ENCODE results near the gene MCM3. TPM values are rescaled to one million over a fixed set of nuclear protein-coding genes. Genes with fewer than 3 reads are reported as not detected.
A peak's percentile ranks its signal among the peaks of the same experiment; 100 is the strongest.

MCM3 gene
- total RNA-seq, 3 donors from 2014 or later (not counting 1 experiment from before 2014, with no cell fraction given), result 26.4 to 46.2 (median 31.5) TPM

DNA sequence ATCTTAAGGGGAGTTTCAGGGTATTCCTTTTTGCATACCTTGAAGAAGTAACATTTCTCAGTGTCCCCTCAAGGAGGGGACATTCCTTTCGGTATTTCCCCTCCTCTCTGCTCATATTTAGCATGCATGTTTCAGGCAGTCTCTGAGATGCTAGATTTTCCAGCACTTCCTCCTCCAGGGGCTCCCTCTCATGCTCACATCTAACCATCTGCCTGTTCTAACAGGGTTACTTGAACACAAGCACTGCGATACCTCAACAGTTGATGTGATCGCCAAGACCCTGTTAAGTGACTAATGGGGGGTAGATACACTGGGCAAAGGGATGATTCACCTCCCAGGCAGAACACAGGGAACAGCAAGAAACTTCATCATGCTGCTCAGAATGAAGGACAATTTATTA is 12.9 kb upstream of the MCM3 start:
- H3K4me1 Mint-ChIP-seq, result peaks cover 7 to 13% of the 10 kb centered on the region in 2 donors
- no peaks in the 10 kb centered on the region for H3K9me3 Mint-ChIP-seq
- no peak overlapping the region for H3K4me3 Mint-ChIP-seq
- Histone ChIP-seq H3K4me3 (ENCODE audit: low read length) (no peak overlapping the region), H3K9me3 (ENCODE audit: control insufficient read depth, insufficient read depth, low read length) (no peaks in the 10 kb centered on the region), H3K4me1 (ENCODE audit: control insufficient read depth, insufficient read depth, low read length) (peaks cover 13% of the 10 kb centered on the region), H3K36me3 (ENCODE audit: control insufficient read depth, insufficient read depth, low read length) (no peaks in the 10 kb centered on the region), H3K27me3 (ENCODE audit: control insufficient read depth, insufficient read depth, low read length) (no peaks in the 10 kb centered on the region), H3K27ac (ENCODE audit: low read length) (no peak overlapping the region)
- 60% methylated on average over 3 of the region's 3 CpGs for WGBS (ENCODE audit: insufficient coverage)
- peak overlapping the region; percentile 82 to 93 for H3K27ac Mint-ChIP-seq
- intact Hi-C loops (cut with micrococcal nuclease), result loop anchor here (5.0 kb wide), 1 partner anchor 35 kb away; no protein-coding TSS in a partner anchor
- TF ChIP-seq, protein P1, sequence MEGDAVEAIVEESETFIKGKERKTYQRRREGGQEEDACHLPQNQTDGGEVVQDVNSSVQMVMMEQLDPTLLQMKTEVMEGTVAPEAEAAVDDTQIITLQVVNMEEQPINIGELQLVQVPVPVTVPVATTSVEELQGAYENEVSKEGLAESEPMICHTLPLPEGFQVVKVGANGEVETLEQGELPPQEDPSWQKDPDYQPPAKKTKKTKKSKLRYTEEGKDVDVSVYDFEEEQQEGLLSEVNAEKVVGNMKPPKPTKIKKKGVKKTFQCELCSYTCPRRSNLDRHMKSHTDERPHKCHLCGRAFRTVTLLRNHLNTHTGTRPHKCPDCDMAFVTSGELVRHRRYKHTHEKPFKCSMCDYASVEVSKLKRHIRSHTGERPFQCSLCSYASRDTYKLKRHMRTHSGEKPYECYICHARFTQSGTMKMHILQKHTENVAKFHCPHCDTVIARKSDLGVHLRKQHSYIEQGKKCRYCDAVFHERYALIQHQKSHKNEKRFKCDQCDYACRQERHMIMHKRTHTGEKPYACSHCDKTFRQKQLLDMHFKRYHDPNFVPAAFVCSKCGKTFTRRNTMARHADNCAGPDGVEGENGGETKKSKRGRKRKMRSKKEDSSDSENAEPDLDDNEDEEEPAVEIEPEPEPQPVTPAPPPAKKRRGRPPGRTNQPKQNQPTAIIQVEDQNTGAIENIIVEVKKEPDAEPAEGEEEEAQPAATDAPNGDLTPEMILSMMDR (IDR thresholded peaks at IDR 0.05), result no peak
- no peaks in the 10 kb centered on the region for H3K27me3 Mint-ChIP-seq (ENCODE audit: low read depth in 2 of 2)
- ATAC-seq (no peak), DNase-seq (peak in 1 of 2 donors; percentile 37)
- H3K36me3 Mint-ChIP-seq, result no peaks in the 10 kb centered on the region

DNA sequence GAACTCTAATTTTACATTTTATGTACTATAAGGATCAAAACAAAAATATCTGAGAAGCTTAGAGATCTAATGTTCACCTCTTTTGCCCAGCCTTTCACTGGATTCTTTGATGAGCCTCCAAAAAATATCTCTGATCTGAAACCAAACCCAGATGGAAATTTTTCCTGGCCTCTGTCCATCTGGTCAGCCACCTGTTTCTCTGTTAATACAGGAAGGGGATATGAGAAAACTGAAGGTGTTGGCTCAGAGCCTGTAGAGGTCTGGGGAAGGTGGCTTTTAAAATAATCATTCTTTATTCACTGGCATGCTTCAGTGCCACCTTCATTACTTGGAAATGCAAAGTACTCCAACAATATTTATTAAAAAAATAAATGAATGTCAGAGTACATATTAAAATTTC is 8.5 kb upstream of the MCM3 start:
- Histone ChIP-seq H3K27ac (ENCODE audit: low read length) (no peak overlapping the region), H3K36me3 (ENCODE audit: control insufficient read depth, insufficient read depth, low read length) (no peaks in the 10 kb centered on the region), H3K4me3 (ENCODE audit: low read length) (no peak overlapping the region), H3K4me1 (ENCODE audit: control insufficient read depth, insufficient read depth, low read length) (peaks cover 13% of the 10 kb centered on the region), H3K9me3 (ENCODE audit: control insufficient read depth, insufficient read depth, low read length) (no peaks in the 10 kb centered on the region), H3K27me3 (ENCODE audit: control insufficient read depth, insufficient read depth, low read length) (no peaks in the 10 kb centered on the region)
- no peaks in the 10 kb centered on the region for H3K27me3 Mint-ChIP-seq (ENCODE audit: low read depth in 2 of 2)
- intact Hi-C loops (cut with micrococcal nuclease), result no loop called here
- H3K27ac Mint-ChIP-seq, result no peak overlapping the region
- no peaks in the 10 kb centered on the region for H3K9me3 Mint-ChIP-seq
- H3K4me3 Mint-ChIP-seq, result no peak overlapping the region
- no peaks in the 10 kb centered on the region for H3K36me3 Mint-ChIP-seq
- no peak for ATAC-seq
- peaks cover 7 to 13% of the 10 kb centered on the region in 2 donors for H3K4me1 Mint-ChIP-seq
- DNase-seq, result no peak
- TF ChIP-seq, protein P1 (IDR thresholded peaks at IDR 0.05), result no peak

DNA sequence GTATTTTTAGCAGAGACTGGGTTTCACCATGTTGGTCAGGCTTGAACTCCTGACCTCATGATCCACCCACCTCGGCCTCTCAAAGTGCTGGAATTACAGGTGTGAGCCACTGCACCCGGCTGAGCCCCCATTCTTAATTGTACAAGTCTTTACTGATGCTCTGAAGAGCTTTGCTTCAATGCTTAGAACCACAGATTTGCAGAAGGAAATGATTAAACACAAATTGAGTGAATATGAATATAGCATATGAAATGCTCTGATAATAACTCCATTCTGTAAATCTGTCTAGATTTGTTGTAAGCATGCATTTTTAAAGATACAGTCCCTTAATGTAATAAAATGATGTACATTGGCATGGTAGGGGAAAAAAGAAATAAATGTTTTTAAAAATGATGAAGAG is 4.3 kb upstream of the MCM3 start:
- no peaks in the 10 kb centered on the region for H3K9me3 Mint-ChIP-seq
- H3K27ac Mint-ChIP-seq, result no peak overlapping the region
- TF ChIP-seq, protein P1 (IDR thresholded peaks at IDR 0.05), result no peak
- H3K4me3 Mint-ChIP-seq, result no peak overlapping the region
- H3K36me3 Mint-ChIP-seq, result no peaks in the 10 kb centered on the region
- no peaks in the 10 kb centered on the region for H3K9me3 ChIP-seq (ENCODE audit: control insufficient read depth, insufficient read depth, low read length)
- H3K27me3 ChIP-seq (ENCODE audit: control insufficient read depth, insufficient read depth, low read length), result no peaks in the 10 kb centered on the region
- H3K27ac ChIP-seq (ENCODE audit: low read length), result no peak overlapping the region
- no peaks in the 10 kb centered on the region for H3K36me3 ChIP-seq (ENCODE audit: control insufficient read depth, insufficient read depth, low read length)
- no peak overlapping the region for H3K4me3 ChIP-seq (ENCODE audit: low read length)
- no peak for ATAC-seq
- peaks cover 12 to 16% of the 10 kb centered on the region in 2 donors for H3K4me1 Mint-ChIP-seq
- intact Hi-C loops (cut with micrococcal nuclease), result loop anchor here (10.0 kb wide), 1 partner anchor 1066 kb away; no protein-coding TSS in a partner anchor
- peaks cover 11% of the 10 kb centered on the region for H3K4me1 ChIP-seq (ENCODE audit: control insufficient read depth, insufficient read depth, low read length)
- no peak for DNase-seq
- 57% methylated on average over 2 of the region's 2 CpGs for WGBS (ENCODE audit: insufficient coverage)
- no peaks in the 10 kb centered on the region for H3K27me3 Mint-ChIP-seq (ENCODE audit: low read depth in 2 of 2)

DNA sequence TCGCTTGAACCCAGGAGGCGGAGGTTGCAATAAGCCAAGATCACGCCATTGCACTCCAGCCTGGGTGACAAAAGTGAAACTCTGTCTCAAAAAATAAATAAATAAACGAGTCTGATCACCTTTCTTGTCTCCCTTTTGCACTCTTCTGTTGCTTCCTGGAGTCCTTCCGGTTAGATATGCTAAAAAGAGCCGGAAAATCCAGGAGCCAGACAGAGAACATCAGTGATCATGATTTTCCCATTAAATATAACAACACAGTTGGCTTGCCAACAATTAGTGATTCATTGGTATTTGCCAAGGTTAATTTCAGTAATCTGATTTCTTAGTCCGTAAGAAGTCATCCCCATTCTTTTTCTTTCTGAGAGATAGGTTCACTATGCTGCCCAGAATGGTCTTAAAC is 3.7 kb upstream of the MCM3 start:
- no peaks in the 10 kb centered on the region for H3K36me3 Mint-ChIP-seq
- no peaks in the 10 kb centered on the region for H3K27me3 ChIP-seq (ENCODE audit: control insufficient read depth, insufficient read depth, low read length)

More for the DNA sequence above, 3.7 kb upstream of the MCM3 start:
- WGBS (ENCODE audit: insufficient coverage), result 97% methylated on average over 7 of the region's 7 CpGs
- Mint-ChIP-seq H3K4me1 (peaks cover 17 to 23% of the 10 kb centered on the region in 2 donors), H3K9me3 (no peaks in the 10 kb centered on the region), H3K27ac (no peak overlapping the region), H3K27me3 (ENCODE audit: low read depth in 2 of 2) (no peaks in the 10 kb centered on the region), H3K4me3 (no peak overlapping the region)
- no peaks in the 10 kb centered on the region for H3K36me3 ChIP-seq (ENCODE audit: control insufficient read depth, insufficient read depth, low read length)
- H3K27ac ChIP-seq (ENCODE audit: low read length), result no peak overlapping the region
- peaks cover 11% of the 10 kb centered on the region for H3K4me1 ChIP-seq (ENCODE audit: control insufficient read depth, insufficient read depth, low read length)
- H3K9me3 ChIP-seq (ENCODE audit: control insufficient read depth, insufficient read depth, low read length), result no peaks in the 10 kb centered on the region
- no peak for DNase-seq
- no peak for ATAC-seq
- intact Hi-C loops (cut with micrococcal nuclease), result loop anchor here (10.0 kb wide), 1 partner anchor 1067 kb away; no protein-coding TSS in a partner anchor
- H3K4me3 ChIP-seq (ENCODE audit: low read length), result no peak overlapping the region
- TF ChIP-seq, protein P1 (IDR thresholded peaks at IDR 0.05), result no peak

Measured in natural killer cell (primary cell).